SK-N-SH (cell line): ENCODE data around the gene CCL23.

Experiments used
- EZH2phosphoT487 ChIP-seq: fragments of 200-600 bp; sonication (generic); IDR thresholded peaks from 2 replicates; pipeline ENCODE4 v1.6.1; 2017; ENCODE audit warnings: low read depth, mixed run types, mild to moderate bottlenecking, antibody characterized with exemption, moderate library complexity, borderline replicate concordance
- NRF1 ChIP-seq: IDR thresholded peaks from 2 replicates; pipeline ENCODE4 v1.6.1; 2012; ENCODE audit warnings: low read depth, mild to moderate bottlenecking, low read length
- RCOR1 ChIP-seq: fragments of 150-350 bp; IDR thresholded peaks from 2 replicates; pipeline ENCODE4 v1.6.1; 2017; ENCODE audit warnings: antibody characterized with exemption, low read length
- TF ChIP-seq, protein P1 (sequence below): IDR thresholded peaks from 2 replicates; pipeline ENCODE4 v1.6.1; 2012; ENCODE audit warnings: mild to moderate bottlenecking, low read depth, low read length, moderate library complexity
- TF ChIP-seq, protein P2 (sequence below): fragments of 200-600 bp; sonication (generic); IDR thresholded peaks from 2 replicates; pipeline ENCODE4 v1.6.1; 2017; ENCODE audit warnings: antibody characterized with exemption, mild to moderate bottlenecking, moderate library complexity

DNA sequence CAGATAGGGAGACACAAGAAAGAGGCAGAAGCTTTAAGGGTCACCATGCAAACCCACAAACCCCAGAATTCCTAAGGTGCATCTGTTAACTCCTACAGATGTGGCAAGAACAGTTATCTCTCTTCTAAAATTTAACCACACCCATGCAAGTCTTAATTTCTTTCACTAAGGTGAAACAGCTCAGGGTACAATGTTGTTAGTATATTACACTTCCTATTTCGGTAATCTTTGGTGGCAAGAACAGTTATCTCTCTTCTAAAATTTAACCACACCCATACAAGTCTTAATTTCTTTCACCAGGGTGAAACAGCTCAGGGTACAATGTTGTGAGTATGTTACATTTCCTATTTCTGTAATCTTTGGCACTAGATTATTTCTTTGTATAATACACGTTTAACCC is 6.6 kb downstream of the CCL23 start:
- TF ChIP-seq EZH2phosphoT487 = no peak
- TF ChIP-seq RCOR1 = no peak
- TF ChIP-seq, protein P1, sequence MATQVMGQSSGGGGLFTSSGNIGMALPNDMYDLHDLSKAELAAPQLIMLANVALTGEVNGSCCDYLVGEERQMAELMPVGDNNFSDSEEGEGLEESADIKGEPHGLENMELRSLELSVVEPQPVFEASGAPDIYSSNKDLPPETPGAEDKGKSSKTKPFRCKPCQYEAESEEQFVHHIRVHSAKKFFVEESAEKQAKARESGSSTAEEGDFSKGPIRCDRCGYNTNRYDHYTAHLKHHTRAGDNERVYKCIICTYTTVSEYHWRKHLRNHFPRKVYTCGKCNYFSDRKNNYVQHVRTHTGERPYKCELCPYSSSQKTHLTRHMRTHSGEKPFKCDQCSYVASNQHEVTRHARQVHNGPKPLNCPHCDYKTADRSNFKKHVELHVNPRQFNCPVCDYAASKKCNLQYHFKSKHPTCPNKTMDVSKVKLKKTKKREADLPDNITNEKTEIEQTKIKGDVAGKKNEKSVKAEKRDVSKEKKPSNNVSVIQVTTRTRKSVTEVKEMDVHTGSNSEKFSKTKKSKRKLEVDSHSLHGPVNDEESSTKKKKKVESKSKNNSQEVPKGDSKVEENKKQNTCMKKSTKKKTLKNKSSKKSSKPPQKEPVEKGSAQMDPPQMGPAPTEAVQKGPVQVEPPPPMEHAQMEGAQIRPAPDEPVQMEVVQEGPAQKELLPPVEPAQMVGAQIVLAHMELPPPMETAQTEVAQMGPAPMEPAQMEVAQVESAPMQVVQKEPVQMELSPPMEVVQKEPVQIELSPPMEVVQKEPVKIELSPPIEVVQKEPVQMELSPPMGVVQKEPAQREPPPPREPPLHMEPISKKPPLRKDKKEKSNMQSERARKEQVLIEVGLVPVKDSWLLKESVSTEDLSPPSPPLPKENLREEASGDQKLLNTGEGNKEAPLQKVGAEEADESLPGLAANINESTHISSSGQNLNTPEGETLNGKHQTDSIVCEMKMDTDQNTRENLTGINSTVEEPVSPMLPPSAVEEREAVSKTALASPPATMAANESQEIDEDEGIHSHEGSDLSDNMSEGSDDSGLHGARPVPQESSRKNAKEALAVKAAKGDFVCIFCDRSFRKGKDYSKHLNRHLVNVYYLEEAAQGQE = no peak
- TF ChIP-seq, protein P2, sequence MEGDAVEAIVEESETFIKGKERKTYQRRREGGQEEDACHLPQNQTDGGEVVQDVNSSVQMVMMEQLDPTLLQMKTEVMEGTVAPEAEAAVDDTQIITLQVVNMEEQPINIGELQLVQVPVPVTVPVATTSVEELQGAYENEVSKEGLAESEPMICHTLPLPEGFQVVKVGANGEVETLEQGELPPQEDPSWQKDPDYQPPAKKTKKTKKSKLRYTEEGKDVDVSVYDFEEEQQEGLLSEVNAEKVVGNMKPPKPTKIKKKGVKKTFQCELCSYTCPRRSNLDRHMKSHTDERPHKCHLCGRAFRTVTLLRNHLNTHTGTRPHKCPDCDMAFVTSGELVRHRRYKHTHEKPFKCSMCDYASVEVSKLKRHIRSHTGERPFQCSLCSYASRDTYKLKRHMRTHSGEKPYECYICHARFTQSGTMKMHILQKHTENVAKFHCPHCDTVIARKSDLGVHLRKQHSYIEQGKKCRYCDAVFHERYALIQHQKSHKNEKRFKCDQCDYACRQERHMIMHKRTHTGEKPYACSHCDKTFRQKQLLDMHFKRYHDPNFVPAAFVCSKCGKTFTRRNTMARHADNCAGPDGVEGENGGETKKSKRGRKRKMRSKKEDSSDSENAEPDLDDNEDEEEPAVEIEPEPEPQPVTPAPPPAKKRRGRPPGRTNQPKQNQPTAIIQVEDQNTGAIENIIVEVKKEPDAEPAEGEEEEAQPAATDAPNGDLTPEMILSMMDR = no peak
- no peak for TF ChIP-seq NRF1
